Neural cell (in vitro differentiated cells): Measurements from ENCODE around the gene NCAM1.

Experiments
- EP300 ChIP-seq: fragments of 450-650 bp; conservative IDR thresholded peaks from 2 replicates; pipeline ENCODE4 v1.6.1; 2014; ENCODE audit warnings: antibody characterized with exemption, mild to moderate bottlenecking, moderate library complexity; ENCODE audit not compliant: poor library complexity, severe bottlenecking
- POLR2AphosphoS5 ChIP-seq: IDR thresholded peaks from 2 replicates; pipeline ENCODE4 v1.6.1; 2012
- SMC3 ChIP-seq: fragments of 450-650 bp; conservative IDR thresholded peaks from 2 replicates; pipeline ENCODE4 v1.6.1; 2014; ENCODE audit warnings: antibody characterized with exemption, mild to moderate bottlenecking, moderate library complexity; ENCODE audit not compliant: poor library complexity
- TAF1 ChIP-seq: IDR thresholded peaks from 2 replicates; pipeline ENCODE4 v1.6.1; 2012; ENCODE audit warnings: low read depth
- TF ChIP-seq, protein P1 (sequence below): fragments of 450-650 bp; IDR thresholded peaks from 2 replicates; pipeline ENCODE4 v1.5.1; 2014; ENCODE audit warnings: antibody characterized with exemption, mild to moderate bottlenecking, moderate library complexity; ENCODE audit not compliant: poor library complexity, severe bottlenecking

DNA sequence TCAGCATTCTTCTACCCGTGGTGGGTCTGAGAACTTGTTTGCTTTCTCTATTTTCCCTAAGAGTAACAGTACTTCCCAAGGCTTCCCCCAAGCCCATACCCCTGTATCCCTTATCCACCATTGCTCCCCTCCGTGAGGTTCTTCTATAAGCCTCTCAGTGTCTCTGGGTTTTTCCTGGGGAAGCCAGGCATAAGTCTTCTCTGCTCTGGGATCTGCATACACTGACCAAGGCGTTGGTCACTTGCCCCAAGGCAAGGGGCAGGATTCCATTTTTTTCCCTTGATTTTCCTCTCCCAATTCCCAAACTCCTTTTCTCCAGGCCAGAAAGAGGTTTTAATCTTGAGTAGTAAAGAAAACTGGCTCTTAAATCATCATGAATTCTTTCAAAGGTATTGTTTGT lies 27.2 kb upstream of the NCAM1 start:
- TF ChIP-seq SMC3 (no peak), EP300 (no peak), TAF1 (no peak), POLR2AphosphoS5 (no peak)
- TF ChIP-seq, protein P1, sequence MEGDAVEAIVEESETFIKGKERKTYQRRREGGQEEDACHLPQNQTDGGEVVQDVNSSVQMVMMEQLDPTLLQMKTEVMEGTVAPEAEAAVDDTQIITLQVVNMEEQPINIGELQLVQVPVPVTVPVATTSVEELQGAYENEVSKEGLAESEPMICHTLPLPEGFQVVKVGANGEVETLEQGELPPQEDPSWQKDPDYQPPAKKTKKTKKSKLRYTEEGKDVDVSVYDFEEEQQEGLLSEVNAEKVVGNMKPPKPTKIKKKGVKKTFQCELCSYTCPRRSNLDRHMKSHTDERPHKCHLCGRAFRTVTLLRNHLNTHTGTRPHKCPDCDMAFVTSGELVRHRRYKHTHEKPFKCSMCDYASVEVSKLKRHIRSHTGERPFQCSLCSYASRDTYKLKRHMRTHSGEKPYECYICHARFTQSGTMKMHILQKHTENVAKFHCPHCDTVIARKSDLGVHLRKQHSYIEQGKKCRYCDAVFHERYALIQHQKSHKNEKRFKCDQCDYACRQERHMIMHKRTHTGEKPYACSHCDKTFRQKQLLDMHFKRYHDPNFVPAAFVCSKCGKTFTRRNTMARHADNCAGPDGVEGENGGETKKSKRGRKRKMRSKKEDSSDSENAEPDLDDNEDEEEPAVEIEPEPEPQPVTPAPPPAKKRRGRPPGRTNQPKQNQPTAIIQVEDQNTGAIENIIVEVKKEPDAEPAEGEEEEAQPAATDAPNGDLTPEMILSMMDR, result no peak
